CD1c-positive myeloid dendritic cell (primary cell): ENCODE measurements around the gene ANAPC15.

Source experiments
- DNase-seq: peaks from one replicate; pipeline ENCODE4 v3.0.0-alpha.2; 2016; ENCODE audit errors: extremely low spot score

The ANAPC15 gene

GRCh38 chr11:72124046-72124445 lies 11.6 kb upstream of the ANAPC15 start:
- no peak for DNase-seq

GRCh38 chr11:72123117-72123653 lies 10.7 kb upstream of the ANAPC15 start:
- DNase-seq = no peak

- DNase-seq = no peak
Measured at GRCh38 chr11:72122607-72123006, 10.1 kb upstream of the ANAPC15 start.

GRCh38 chr11:72120930-72121329 lies 8.4 kb upstream of the ANAPC15 start:
- DNase-seq = no peak

GRCh38 chr11:72119198-72119597 lies 6.7 kb upstream of the ANAPC15 start:
- DNase-seq = no peak

GRCh38 chr11:72116019-72116755 lies 3.7 kb upstream of the ANAPC15 start:
- DNase-seq = no peak

- no peak for DNase-seq
Measured at GRCh38 chr11:72114570-72114969, 2.1 kb upstream of the ANAPC15 start.

- no peak for DNase-seq
Measured at GRCh38 chr11:72112978-72113808, 698 bp upstream of the ANAPC15 start.

GRCh38 chr11:72111300-72112142 lies 974 bp downstream of the ANAPC15 start:
- DNase-seq = no peak

GRCh38 chr11:72105888-72106287 lies 6.6 kb downstream of the ANAPC15 start, which contains the start of gene TOMT:
Gene TOMT, plus strand, starts transcription at chr11:72105924. Its CDS starts 28 bp downstream, at chr11:72105952.
- no peak for DNase-seq

GRCh38 chr11:72103754-72104167 lies 8.7 kb downstream of the ANAPC15 start:
- no peak for DNase-seq

- peak; percentile 99 for DNase-seq
Measured at GRCh38 chr11:72102946-72103753, 9.3 kb downstream of the ANAPC15 start, which contains the start of gene LAMTOR1. Gene LAMTOR1, minus strand, starts transcription at chr11:72103297. Its CDS starts 73 bp downstream, at chr11:72103224.

- DNase-seq = no peak
Measured at GRCh38 chr11:72102631-72102945, 9.9 kb downstream of the ANAPC15 start.

- DNase-seq = peak; percentile 33
Measured at GRCh38 chr11:72102162-72102561, 10.3 kb downstream of the ANAPC15 start.

- DNase-seq = peak; percentile 77
Measured at GRCh38 chr11:72100462-72100861, 12.0 kb downstream of the ANAPC15 start.

GRCh38 chr11:72100009-72100408 lies 12.5 kb downstream of the ANAPC15 start:
- no peak for DNase-seq

- DNase-seq = no peak
Measured at GRCh38 chr11:72098741-72099140, 13.8 kb downstream of the ANAPC15 start.

GRCh38 chr11:72091292-72091691 lies 21.2 kb downstream of the ANAPC15 start:
- DNase-seq = peak; percentile 88

- DNase-seq = no peak
Measured at GRCh38 chr11:72088076-72088808, 24.3 kb downstream of the ANAPC15 start.
